Astrocyte of the cerebellum (primary cell): Measurements from ENCODE around the gene ATG4A.
A peak's percentile ranks its signal among the peaks of the same experiment; 100 is the strongest.

Experiments used
- DNase-seq: peaks from one replicate; pipeline ENCODE4 v3.0.0-alpha.2; 2011; ENCODE audit warnings: low read depth
- H3K4me3 ChIP-seq: 2 replicates; pipeline ENCODE4 v1.5.1; 2011; ENCODE audit warnings: mild to moderate bottlenecking, low read depth, low read length, moderate library complexity
- in situ Hi-C: cut with HindIII; loops from 2 replicates; pipeline ENCODE4 v1.10.0; 2017; ENCODE audit warnings: low sequenced_read_pairs
- TF ChIP-seq, protein P1 (sequence below): IDR thresholded peaks from 2 replicates; pipeline ENCODE4 v1.5.1; 2012; ENCODE audit warnings: low read length, low read depth, moderate library complexity, mild to moderate bottlenecking; ENCODE audit errors: missing control alignments

The ATG4A gene

DNA sequence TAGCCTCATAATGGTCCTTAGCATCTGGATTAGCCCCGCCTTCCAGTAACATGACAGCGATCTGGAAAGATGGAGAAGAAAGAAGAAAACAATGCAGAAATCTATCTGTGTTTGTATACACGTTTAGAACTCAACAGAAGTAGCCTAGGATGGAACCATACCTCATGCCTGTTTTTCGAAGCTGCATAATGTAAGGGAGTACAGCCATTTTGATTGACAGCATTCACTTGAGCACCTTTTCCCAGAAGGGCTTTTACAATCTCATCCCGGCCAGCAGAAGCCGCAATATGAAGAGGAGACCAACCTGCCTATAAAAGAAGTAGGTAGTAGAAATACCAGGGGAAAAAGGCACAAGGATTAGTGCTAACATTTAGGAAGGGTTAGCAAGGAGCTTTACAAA is 3.8 kb upstream of the ATG4A start:
- in situ Hi-C loops: no loop called here
- no peak overlapping the region for H3K4me3 ChIP-seq
- no peak for DNase-seq
- TF ChIP-seq, protein P1, sequence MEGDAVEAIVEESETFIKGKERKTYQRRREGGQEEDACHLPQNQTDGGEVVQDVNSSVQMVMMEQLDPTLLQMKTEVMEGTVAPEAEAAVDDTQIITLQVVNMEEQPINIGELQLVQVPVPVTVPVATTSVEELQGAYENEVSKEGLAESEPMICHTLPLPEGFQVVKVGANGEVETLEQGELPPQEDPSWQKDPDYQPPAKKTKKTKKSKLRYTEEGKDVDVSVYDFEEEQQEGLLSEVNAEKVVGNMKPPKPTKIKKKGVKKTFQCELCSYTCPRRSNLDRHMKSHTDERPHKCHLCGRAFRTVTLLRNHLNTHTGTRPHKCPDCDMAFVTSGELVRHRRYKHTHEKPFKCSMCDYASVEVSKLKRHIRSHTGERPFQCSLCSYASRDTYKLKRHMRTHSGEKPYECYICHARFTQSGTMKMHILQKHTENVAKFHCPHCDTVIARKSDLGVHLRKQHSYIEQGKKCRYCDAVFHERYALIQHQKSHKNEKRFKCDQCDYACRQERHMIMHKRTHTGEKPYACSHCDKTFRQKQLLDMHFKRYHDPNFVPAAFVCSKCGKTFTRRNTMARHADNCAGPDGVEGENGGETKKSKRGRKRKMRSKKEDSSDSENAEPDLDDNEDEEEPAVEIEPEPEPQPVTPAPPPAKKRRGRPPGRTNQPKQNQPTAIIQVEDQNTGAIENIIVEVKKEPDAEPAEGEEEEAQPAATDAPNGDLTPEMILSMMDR: no peak

- in situ Hi-C loops: no loop called here
- no peak for DNase-seq
Observed at GRCh38 chrX:108088511-108088910, 3.1 kb upstream of the ATG4A start.

DNA sequence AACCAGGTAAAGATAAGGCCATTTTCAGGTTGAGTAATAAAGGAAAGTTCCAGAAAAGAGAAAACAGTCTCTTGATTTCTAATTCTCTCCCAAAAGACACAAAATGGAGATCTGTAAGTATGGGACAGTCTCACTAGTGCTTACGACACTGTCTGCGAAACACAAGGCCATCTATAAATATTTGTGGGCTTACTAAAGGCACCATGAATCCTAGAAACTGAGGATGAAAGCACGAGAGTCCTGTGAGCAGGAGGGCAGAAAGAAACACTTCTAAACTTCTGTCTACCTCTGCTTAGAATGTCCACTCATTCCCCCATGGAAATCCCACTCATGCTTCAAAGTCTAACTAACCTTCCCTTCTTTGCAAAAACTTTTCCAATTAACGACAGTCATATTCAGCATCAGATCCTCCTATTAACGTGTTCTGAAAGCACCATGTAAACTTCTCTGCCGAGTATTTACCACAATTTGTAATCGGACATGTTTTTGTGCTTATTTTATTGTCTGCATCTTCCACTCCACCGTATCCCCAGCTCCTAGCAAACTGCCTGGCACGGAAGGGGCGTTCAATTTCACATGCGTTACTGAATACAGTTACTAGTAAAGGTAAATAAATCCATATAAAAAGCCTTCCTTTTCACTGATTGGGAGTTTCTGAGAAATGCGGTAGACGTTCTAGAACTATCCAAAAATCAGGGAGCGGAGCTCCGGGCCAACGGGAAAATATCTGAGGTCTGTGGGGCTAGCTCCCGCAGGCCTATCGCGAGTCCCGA is 901 bp upstream of the ATG4A start:
- DNase-seq: no peak
- TF ChIP-seq, protein P1: no peak
- in situ Hi-C loops: no loop called here
- H3K4me3 ChIP-seq: peak overlapping the region; percentile 72

More at GRCh38 chrX:108088511-108088910, 3.1 kb upstream of the ATG4A start:
- no peak overlapping the region for H3K4me3 ChIP-seq
- TF ChIP-seq, protein P1: no peak

DNA sequence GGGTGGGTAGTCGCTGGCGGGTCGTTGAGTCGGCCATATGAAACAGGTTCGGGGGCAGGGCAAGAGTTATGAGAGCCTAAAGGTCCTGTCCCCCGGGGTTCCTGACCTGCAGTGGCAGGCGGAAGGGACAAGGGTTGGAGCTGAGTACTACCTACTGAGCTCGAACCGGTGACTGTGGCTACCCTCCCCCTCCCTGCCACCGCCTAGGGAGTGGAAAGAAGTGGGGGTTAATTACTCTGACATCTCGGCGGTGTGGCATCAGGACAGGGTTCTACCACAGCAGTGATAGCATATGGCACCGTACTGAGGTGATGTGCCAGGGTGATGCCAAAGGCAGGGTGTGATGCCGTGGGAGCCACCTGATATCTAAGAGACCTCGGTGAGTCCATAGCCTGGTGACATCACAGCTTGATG is 307 bp downstream of the ATG4A start:
- TF ChIP-seq, protein P1: no peak
- peak overlapping the region; percentile 72 for H3K4me3 ChIP-seq
- in situ Hi-C loops: no loop called here
- no peak for DNase-seq

DNA sequence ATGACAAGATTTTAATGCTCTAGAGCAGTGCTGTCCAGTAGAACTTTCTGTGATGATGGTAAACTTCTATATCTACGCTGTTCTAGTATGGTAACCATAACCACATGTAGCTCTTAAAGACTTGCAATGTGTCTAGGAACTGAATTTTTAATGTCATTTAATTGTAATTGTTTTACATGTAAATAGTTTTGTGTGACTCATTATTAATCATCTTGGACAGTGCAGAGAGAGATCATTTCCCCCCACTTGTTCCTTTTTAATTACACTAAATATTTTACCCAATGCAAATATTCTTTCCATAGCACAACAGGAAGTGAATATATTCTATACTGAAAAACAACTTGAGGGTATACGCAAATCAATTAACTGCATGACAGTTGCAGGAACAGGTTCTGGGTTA is 5.8 kb downstream of the ATG4A start:
- H3K4me3 ChIP-seq: no peak overlapping the region
- DNase-seq: no peak
- in situ Hi-C loops: no loop called here
- TF ChIP-seq, protein P1: no peak

GRCh38 chrX:108105473-108105872 is 13.9 kb downstream of the ATG4A start:
- in situ Hi-C loops: no loop called here
- TF ChIP-seq, protein P1: no peak
- no peak overlapping the region for H3K4me3 ChIP-seq
- DNase-seq: no peak

- H3K4me3 ChIP-seq: no peak overlapping the region
- DNase-seq: peak; percentile 9
- TF ChIP-seq, protein P1: no peak
- in situ Hi-C loops: no loop called here
Observed at GRCh38 chrX:108114541-108114940, 23.0 kb downstream of the ATG4A start.
